ENCODE data around the gene SLC25A25.
"Not testable (repeated sequence)": the region's sequence is repeated elsewhere in the genome, so short reads cannot be mapped to it uniquely, and the experiment has no call there.

SLC25A25 gene

GRCh38 chr9:128098297-128099230 lies 30.5 kb downstream of the SLC25A25 start:
- no peak for FAIRE-seq

DNA sequence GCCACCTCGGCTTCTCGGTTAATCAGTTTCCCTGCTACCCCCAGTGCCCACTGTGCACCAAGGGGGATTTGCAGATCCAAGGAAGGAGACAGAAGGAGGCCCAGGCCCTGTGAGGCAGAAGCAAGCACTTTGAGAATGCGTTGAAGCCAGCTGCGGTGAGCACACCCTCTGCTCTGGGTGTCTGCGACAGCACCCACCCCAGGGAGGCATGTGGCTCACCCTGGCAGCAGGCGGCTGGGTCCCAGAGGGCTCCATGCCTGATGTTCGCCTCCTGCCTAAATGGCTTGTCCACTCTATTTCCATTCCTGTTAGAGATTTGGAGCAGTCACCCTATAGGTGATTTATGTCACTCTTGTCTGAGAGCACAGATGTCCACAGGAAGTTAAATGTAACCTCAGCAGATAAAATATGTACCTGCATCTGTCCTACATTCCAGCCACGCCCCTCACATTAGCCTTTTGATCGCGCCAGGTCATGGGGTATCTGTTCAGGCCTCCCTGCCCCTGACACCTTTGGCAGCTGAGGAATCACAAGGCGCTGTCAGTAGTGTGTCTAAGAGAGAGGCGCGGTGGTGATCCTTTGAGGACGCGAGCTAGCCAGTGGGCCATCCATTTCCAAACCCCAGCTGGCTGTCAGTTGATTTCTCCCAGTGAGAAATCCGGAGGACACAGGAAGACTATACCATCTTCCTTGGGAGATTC lies 31.3 kb downstream of the SLC25A25 start:
- no peak for FAIRE-seq

GRCh38 chr9:128099932-128100491 lies 32.0 kb downstream of the SLC25A25 start:
- FAIRE-seq: no peak

DNA sequence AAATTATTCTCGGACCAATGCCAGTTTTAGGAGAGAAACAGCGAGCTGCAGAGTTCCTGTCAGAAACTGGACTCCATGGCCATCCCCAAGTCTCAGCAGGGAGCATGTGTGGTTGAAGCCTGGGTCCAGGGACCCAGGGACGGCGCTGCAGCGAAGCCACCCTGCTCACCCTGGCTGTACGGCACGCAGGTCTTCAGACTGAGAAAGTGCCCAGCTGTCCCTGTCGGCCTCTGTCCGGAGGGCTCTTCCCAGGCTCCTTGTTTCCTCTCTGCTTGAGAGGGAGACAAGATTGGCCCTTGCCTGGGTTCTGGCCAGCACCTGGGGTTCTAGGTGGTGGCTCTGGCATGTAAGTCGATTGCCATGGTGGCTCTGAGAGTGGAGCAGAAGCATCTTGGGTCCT lies 32.5 kb downstream of the SLC25A25 start:
- FAIRE-seq: no peak

GRCh38 chr9:128101231-128101661 lies 33.2 kb downstream of the SLC25A25 start:
- FAIRE-seq: no peak

- no peak for FAIRE-seq
Observed at GRCh38 chr9:128101690-128102089, 33.7 kb downstream of the SLC25A25 start.

GRCh38 chr9:128102196-128102595 lies 34.2 kb downstream of the SLC25A25 start:
- no peak for FAIRE-seq

GRCh38 chr9:128102861-128103588 lies 35.0 kb downstream of the SLC25A25 start:
- no peak for FAIRE-seq

DNA sequence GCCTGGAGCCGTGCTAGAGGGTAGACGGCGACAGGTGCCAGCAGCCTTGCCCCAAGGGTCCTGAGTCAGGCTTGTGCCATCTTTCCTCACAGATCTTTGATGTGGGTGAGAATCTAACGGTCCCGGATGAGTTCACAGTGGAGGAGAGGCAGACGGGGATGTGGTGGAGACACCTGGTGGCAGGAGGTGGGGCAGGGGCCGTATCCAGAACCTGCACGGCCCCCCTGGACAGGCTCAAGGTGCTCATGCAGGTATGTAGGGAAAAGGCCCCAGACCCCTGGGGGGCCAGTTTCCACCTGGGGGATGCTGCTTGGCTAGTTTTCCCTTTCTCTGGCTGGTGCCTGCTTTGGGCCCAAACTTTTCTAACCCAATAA lies 35.5 kb downstream of the SLC25A25 start:
- FAIRE-seq: no peak

- FAIRE-seq: no peak
Observed at GRCh38 chr9:128104171-128104618, 36.2 kb downstream of the SLC25A25 start.

DNA sequence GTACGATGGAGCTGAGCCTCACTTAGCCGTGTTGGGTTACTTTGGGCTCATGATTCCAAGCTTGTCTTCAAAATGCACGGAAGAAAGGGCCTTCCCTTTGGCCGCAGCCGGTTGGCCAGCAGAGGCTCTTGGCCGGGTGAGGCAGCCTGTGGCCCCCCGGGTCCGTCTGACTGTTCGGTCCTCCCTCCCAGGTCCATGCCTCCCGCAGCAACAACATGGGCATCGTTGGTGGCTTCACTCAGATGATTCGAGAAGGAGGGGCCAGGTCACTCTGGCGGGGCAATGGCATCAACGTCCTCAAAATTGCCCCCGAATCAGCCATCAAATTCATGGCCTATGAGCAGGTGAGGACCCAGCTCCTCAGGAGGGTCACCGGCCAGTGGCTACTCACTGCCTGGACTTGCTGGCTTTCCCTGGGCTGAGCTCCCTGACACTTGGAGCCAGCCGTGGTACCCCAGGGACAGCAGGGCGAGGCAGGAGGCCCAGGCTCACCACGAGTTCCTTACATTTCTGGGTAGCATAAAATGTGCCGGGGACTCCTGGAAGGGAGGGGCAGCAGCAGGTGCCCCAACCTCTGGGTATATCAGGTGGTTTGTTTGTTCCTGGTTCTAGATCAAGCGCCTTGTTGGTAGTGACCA lies 37.6 kb downstream of the SLC25A25 start:
- no peak for FAIRE-seq

DNA sequence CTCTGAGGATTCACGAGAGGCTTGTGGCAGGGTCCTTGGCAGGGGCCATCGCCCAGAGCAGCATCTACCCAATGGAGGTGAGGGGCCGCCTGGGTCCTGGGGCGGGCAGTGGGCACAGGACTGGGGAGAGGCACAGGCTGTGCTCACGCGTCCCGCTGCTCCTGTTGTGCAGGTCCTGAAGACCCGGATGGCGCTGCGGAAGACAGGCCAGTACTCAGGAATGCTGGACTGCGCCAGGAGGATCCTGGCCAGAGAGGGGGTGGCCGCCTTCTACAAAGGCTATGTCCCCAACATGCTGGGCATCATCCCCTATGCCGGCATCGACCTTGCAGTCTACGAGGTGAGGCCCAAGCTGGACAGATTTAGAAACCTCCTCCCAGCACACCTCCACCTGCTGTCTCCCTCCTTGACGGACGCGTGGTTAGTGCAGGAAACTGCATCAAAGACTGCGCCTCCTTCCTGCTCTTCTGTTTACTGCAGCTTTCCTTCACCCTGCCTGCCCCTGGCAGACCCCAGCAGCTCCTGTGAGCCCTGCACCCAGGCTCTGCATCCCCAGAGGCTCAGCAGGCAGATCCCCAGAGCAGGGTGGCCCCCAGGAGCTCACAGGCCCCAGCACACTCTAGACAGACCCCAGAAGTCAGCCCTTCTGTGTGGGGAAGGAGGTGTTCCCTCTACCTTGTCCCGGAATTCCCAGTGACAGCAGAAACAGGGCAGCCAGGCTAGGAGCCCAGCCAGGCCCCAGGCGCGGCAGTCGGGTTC lies 38.3 kb downstream of the SLC25A25 start:
- no peak for FAIRE-seq

DNA sequence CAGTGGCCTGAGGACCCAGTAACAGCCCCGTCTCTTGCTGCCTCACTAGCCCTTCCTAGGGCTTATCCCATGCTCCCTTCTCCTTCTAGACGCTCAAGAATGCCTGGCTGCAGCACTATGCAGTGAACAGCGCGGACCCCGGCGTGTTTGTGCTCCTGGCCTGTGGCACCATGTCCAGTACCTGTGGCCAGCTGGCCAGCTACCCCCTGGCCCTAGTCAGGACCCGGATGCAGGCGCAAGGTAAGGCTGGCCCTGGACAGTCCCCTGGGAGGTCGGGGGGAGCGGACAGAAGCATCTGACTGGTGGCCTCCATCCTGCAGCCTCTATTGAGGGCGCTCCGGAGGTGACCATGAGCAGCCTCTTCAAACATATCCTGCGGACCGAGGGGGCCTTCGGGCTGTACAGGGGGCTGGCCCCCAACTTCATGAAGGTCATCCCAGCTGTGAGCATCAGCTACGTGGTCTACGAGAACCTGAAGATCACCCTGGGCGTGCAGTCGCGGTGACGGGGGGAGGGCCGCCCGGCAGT lies 39.0 kb downstream of the SLC25A25 start:
- no peak for FAIRE-seq

DNA sequence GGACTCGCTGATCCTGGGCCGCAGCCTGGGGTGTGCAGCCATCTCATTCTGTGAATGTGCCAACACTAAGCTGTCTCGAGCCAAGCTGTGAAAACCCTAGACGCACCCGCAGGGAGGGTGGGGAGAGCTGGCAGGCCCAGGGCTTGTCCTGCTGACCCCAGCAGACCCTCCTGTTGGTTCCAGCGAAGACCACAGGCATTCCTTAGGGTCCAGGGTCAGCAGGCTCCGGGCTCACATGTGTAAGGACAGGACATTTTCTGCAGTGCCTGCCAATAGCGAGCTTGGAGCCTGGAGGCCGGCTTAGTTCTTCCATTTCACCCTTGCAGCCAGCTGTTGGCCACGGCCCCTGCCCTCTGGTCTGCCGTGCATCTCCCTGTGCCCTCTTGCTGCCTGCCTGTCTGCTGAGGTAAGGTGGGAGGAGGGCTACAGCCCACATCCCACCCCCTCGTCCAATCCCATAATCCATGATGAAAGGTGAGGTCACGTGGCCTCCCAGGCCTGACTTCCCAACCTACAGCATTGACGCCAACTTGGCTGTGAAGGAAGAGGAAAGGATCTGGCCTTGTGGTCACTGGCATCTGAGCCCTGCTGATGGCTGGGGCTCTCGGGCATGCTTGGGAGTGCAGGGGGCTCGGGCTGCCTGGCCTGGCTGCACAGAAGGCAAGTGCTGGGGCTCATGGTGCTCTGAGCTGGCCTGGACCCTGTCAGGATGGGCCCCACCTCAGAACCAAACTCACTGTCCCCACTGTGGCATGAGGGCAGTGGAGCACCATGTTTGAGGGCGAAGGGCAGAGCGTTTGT lies 39.6 kb downstream of the SLC25A25 start:
- FAIRE-seq: no peak

GRCh38 chr9:128108269-128109049 lies 40.4 kb downstream of the SLC25A25 start:
- FAIRE-seq: no peak

- FAIRE-seq: no peak
Observed at GRCh38 chr9:128109050-128109709, 41.1 kb downstream of the SLC25A25 start.

GRCh38 chr9:128111726-128112125 lies 43.7 kb downstream of the SLC25A25 start:
- FAIRE-seq: not testable (repeated sequence)

- FAIRE-seq: no peak
Observed at GRCh38 chr9:128113526-128114325, 45.7 kb downstream of the SLC25A25 start.

All from endometrium (tissue), 2 donors.